Kidney (tissue), 14 donors: Measurements from ENCODE around the gene EPHA4. TPM values are rescaled to one million over a fixed set of nuclear protein-coding genes. Genes with fewer than 3 reads are reported as not detected.

ENCODE experiments used
- DNase-seq, 5 donors: peaks; one replicate each; pipeline ENCODE4 v3.0.0-alpha.2; 2013 to 2020
- FAIRE-seq: peaks from 2 replicates; lab custom pipeline; 2012; peaks lifted over from hg19 to GRCh38; lab: Jason Lieb, UNC
- H3K27ac ChIP-seq, 2 donors: one replicate each; pipeline ENCODE4 v1.7.0; 2013; ENCODE audit warnings: low read depth in 2 of 2, low read length in 2 of 2, inconsistent platforms in 1 of 2
- H3K27me3 ChIP-seq: one replicate; pipeline ENCODE4 v1.7.1; 2013; ENCODE audit warnings: low read length, inconsistent platforms; ENCODE audit not compliant: control insufficient read depth, insufficient read depth
- H3K36me3 ChIP-seq, 3 donors: one replicate each; pipeline versions ENCODE4 v1.7.0 to v1.7.1; 2013; ENCODE audit warnings: low read length in 3 of 3, control low read depth in 1 of 3, inconsistent platforms in 1 of 3; ENCODE audit not compliant: insufficient read depth in 3 of 3, control insufficient read depth in 2 of 3
- H3K4me1 ChIP-seq, 3 donors: one replicate each; pipeline versions ENCODE4 v1.7.0 to v1.7.1; 2013; ENCODE audit warnings: low read length in 3 of 3, inconsistent platforms in 1 of 3, low read depth in 1 of 3; ENCODE audit not compliant: control insufficient read depth in 2 of 3, insufficient read depth in 2 of 3
- H3K4me3 ChIP-seq, 3 donors: one replicate each; pipeline versions ENCODE4 v1.7.0 to v1.8.1; 2013; ENCODE audit warnings: low read length in 3 of 3, control low read depth in 1 of 3, inconsistent platforms in 1 of 3
- H3K9ac ChIP-seq, 3 donors: one replicate each; pipeline versions ENCODE4 v1.7.0 to v1.7.1; 2013; ENCODE audit warnings: low read length in 3 of 3, control low read depth in 1 of 3, inconsistent platforms in 1 of 3
- H3K9me3 ChIP-seq, 3 donors: one replicate each; pipeline versions ENCODE4 v1.7.0 to v1.7.1; 2013; ENCODE audit warnings: low read length in 3 of 3, control low read depth in 1 of 3, inconsistent platforms in 1 of 3; ENCODE audit not compliant: control insufficient read depth in 2 of 3, insufficient read depth in 1 of 3
- CTCF ChIP-seq: IDR thresholded peaks from 3 replicates; pipeline ENCODE4 v1.5.1; 2012; ENCODE audit warnings: mild to moderate bottlenecking, moderate library complexity, borderline replicate concordance; ENCODE audit not compliant: insufficient read depth; ENCODE audit errors: extremely low read depth
- intact Hi-C: fragments of 100-400 bp; cut with DNase I; formaldehyde crosslinking; loops from one replicate; pipeline ENCODE4 v1.11.1; 2022
- polyA plus RNA-seq: library from polyadenylated mRNA; stranded (reverse); fragments of 350-450 nt; fragmentation: Illumina TruSeq; extraction: RNeasy Lipid Tissue Mini Kit (QIAGEN cat#74804); gene quantifications from one replicate; pipeline ENCODE4 v1.2.3, GENCODE V29; 2014; ENCODE audit warnings: low read depth, low replicate concordance; ENCODE audit not compliant: insufficient read depth
- total RNA-seq: library from RNA; stranded (reverse); fragmentation: NEBNext Ultra II Directional; extraction: Animal tissue kit (Norgen Biotek cat#: 25700); gene quantifications from one replicate; pipeline ENCODE4 v1.2.1, GENCODE V29; 2021
- donor health status: control.
- donor health status: control.
- donor health status: control.
- donor health status: control.
- donor health status: control.
- donor health status: DM: yes; HTN: yes; CAD: no.
- donor health status: Normal renal cell carcinoma (clear cell type).

EPHA4 gene
- total and polyA plus RNA-seq, 2 donors from 2014 or later: 4.8 to 38.0 TPM

- no peaks in the 10 kb centered on the region for H3K27me3 ChIP-seq
- no peak overlapping the region for H3K9ac ChIP-seq
- no peaks in the 10 kb centered on the region for H3K4me1 ChIP-seq
- intact Hi-C loops: no loop called here
- H3K36me3 ChIP-seq: no peaks in the 10 kb centered on the region
- H3K4me3 ChIP-seq: no peak overlapping the region
- no peak for TF ChIP-seq CTCF
- FAIRE-seq (no peak), DNase-seq (no peak)
- H3K9me3 ChIP-seq: no peaks in the 10 kb centered on the region
- no peak overlapping the region for H3K27ac ChIP-seq
These were observed 86.0 kb downstream of the EPHA4 start for GRCh38 chr2:221486106-221486505.

- DNase-seq (no peak), FAIRE-seq (no peak)
- intact Hi-C loops: no loop called here
- Histone ChIP-seq H3K4me3 (no peak overlapping the region), H3K4me1 (no peaks in the 10 kb centered on the region), H3K36me3 (no peaks in the 10 kb centered on the region), H3K27me3 (no peaks in the 10 kb centered on the region), H3K9me3 (no peaks in the 10 kb centered on the region), H3K27ac (no peak overlapping the region), H3K9ac (no peak overlapping the region)
- TF ChIP-seq CTCF: no peak
These were observed 86.6 kb downstream of the EPHA4 start for GRCh38 chr2:221485503-221485870.

- FAIRE-seq: no peak
- no peak overlapping the region for H3K27ac ChIP-seq
- DNase-seq: no peak
- no peak overlapping the region for H3K4me3 ChIP-seq
- H3K27me3 ChIP-seq: no peaks in the 10 kb centered on the region
- no peak overlapping the region for H3K9ac ChIP-seq
- H3K36me3 ChIP-seq: no peaks in the 10 kb centered on the region
- H3K4me1 ChIP-seq: no peaks in the 10 kb centered on the region
- TF ChIP-seq CTCF: no peak
- intact Hi-C loops: no loop called here
- no peaks in the 10 kb centered on the region for H3K9me3 ChIP-seq
These were observed 87.2 kb downstream of the EPHA4 start for GRCh38 chr2:221484761-221485502.
